Smooth muscle cell (in vitro differentiated cells): ENCODE measurements around the gene KDM4B. TPM values are rescaled to one million over a fixed set of nuclear protein-coding genes. Genes with fewer than 3 reads are reported as not detected.
A peak's percentile ranks its signal among the peaks of the same experiment; 100 is the strongest.

ENCODE experiments used
- DNase-seq: peaks from one replicate; lab custom pipeline; 2025; ENCODE audit not compliant: unreplicated experiment; lab: John Stamatoyannopoulos, UW
- H2AFZ ChIP-seq: fragments of 200-600 bp; sonication (generic); 2 replicates; pipeline ENCODE4 v1.6.0; 2016; ENCODE audit warnings: antibody characterized with exemption, low read depth, mild to moderate bottlenecking
- H3F3A ChIP-seq: fragments of 200-600 bp; sonication (generic); 2 replicates; pipeline ENCODE4 v1.6.0; 2017; ENCODE audit warnings: antibody characterized with exemption, low read depth
- H3K27ac ChIP-seq: fragments of 200-600 bp; sonication (generic); 2 replicates; pipeline ENCODE4 v1.5.1; 2016; ENCODE audit warnings: low read depth, mild to moderate bottlenecking
- H3K27me3 ChIP-seq: fragments of 200-600 bp; sonication (generic); 2 replicates; pipeline ENCODE4 v1.6.1; 2016; ENCODE audit warnings: low read depth, mild to moderate bottlenecking
- H3K36me3 ChIP-seq: fragments of 200-600 bp; sonication (generic); 2 replicates; pipeline ENCODE4 v1.5.1; 2016; ENCODE audit warnings: low read depth
- H3K4me1 ChIP-seq: fragments of 200-600 bp; sonication (generic); 2 replicates; pipeline ENCODE4 v1.5.1; 2016; ENCODE audit warnings: low read depth
- H3K4me2 ChIP-seq: fragments of 200-600 bp; sonication (generic); 2 replicates; pipeline ENCODE4 v1.6.0; 2016; ENCODE audit warnings: mild to moderate bottlenecking
- H3K4me3 ChIP-seq: fragments of 200-600 bp; sonication (generic); 2 replicates; pipeline ENCODE4 v1.5.1; 2016; ENCODE audit warnings: mild to moderate bottlenecking
- H3K79me2 ChIP-seq: fragments of 200-600 bp; sonication (generic); 2 replicates; pipeline ENCODE4 v1.6.0; 2016; ENCODE audit warnings: low read depth, mild to moderate bottlenecking
- H3K9ac ChIP-seq: fragments of 200-600 bp; sonication (generic); 2 replicates; pipeline ENCODE4 v1.6.0; 2016; ENCODE audit warnings: low read depth
- H3K9me3 ChIP-seq: fragments of 200-600 bp; sonication (generic); replicated peaks from 2 replicates; pipeline ENCODE4 v1.5.1; 2016; ENCODE audit warnings: low read depth
- H4K20me1 ChIP-seq: fragments of 200-600 bp; sonication (generic); 2 replicates; pipeline ENCODE4 v1.6.0; 2016; ENCODE audit warnings: low read depth
- CTCF ChIP-seq: fragments of 200-600 bp; sonication (generic); IDR thresholded peaks from 2 replicates; pipeline ENCODE4 v1.5.1; 2017; ENCODE audit warnings: borderline replicate concordance, mild to moderate bottlenecking, antibody characterized with exemption; ENCODE audit not compliant: insufficient read depth, poor library complexity, severe bottlenecking
- WGBS: methylation state at CpG from one replicate; pipeline ENCODE4 v1.1.7; 2016; ENCODE audit warnings: low lambda C conversion rate; 5-methylcytosine and 5-hydroxymethylcytosine counted together
- polyA plus RNA-seq: library from polyadenylated mRNA; unstranded; fragments of >200 nt; fragmentation: Nextera tagmentation; extraction: Ambion mirVana; gene quantifications from 2 replicates; pipeline ENCODE4 v1.2.1, GENCODE V29; 2016
- total RNA-seq: library from RNA; depleted of rRNA; stranded (reverse); fragments of >200 nt; gene quantifications from 2 replicates; pipeline ENCODE4 v1.2.3, GENCODE V29; 2014

The KDM4B gene
- total and polyA plus RNA-seq, 2 experiments from 2014 or later, result 27.9 to 32.3 TPM

GRCh38 chr19:5115771-5116202 is 146.9 kb downstream of the KDM4B start:
- no peak for DNase-seq
- H3K9me3 ChIP-seq, result no peaks in the 10 kb centered on the region
- H3K9ac ChIP-seq, result no peak overlapping the region
- H3F3A ChIP-seq, result no peaks in the 10 kb centered on the region
- peaks cover 44% of the 10 kb centered on the region for H4K20me1 ChIP-seq
- no peak overlapping the region for H3K4me2 ChIP-seq
- H3K4me3 ChIP-seq, result no peak overlapping the region
- no peak for TF ChIP-seq CTCF
- 56% methylated on average over 6 of the region's 6 CpGs for WGBS
- H3K27me3 ChIP-seq, result no peaks in the 10 kb centered on the region
- no peaks in the 10 kb centered on the region for H3K79me2 ChIP-seq
- peak overlapping the region; percentile 14 for H3K27ac ChIP-seq
- no peak overlapping the region for H2AFZ ChIP-seq
- H3K36me3 ChIP-seq, result no peaks in the 10 kb centered on the region
- peaks cover 22% of the 10 kb centered on the region for H3K4me1 ChIP-seq

GRCh38 chr19:5116292-5116691 is 147.4 kb downstream of the KDM4B start:
- Histone ChIP-seq H3K4me1 (peaks cover 22% of the 10 kb centered on the region), H3F3A (no peaks in the 10 kb centered on the region), H3K4me3 (no peak overlapping the region), H3K79me2 (no peaks in the 10 kb centered on the region), H2AFZ (no peak overlapping the region), H3K9ac (no peak overlapping the region), H4K20me1 (peaks cover 41% of the 10 kb centered on the region), H3K4me2 (no peak overlapping the region), H3K27me3 (no peaks in the 10 kb centered on the region), H3K27ac (no peak overlapping the region), H3K36me3 (no peaks in the 10 kb centered on the region), H3K9me3 (no peaks in the 10 kb centered on the region)
- no peak for TF ChIP-seq CTCF
- WGBS, result 97% methylated on average over 2 of the region's 2 CpGs
- no peak for DNase-seq

GRCh38 chr19:5117421-5117820 is 148.5 kb downstream of the KDM4B start:
- Histone ChIP-seq H3K27ac (no peak overlapping the region), H3K4me3 (no peak overlapping the region), H3K4me2 (no peak overlapping the region), H2AFZ (no peak overlapping the region), H3K79me2 (no peaks in the 10 kb centered on the region), H3K9ac (no peak overlapping the region), H3K36me3 (no peaks in the 10 kb centered on the region), H3K9me3 (no peaks in the 10 kb centered on the region), H3K27me3 (no peaks in the 10 kb centered on the region), H3K4me1 (peaks cover 18% of the 10 kb centered on the region), H3F3A (no peaks in the 10 kb centered on the region), H4K20me1 (peaks cover 34% of the 10 kb centered on the region)
- WGBS, result 93% methylated on average over 12 of the region's 12 CpGs
- DNase-seq, result no peak
- TF ChIP-seq CTCF, result no peak

DNA sequence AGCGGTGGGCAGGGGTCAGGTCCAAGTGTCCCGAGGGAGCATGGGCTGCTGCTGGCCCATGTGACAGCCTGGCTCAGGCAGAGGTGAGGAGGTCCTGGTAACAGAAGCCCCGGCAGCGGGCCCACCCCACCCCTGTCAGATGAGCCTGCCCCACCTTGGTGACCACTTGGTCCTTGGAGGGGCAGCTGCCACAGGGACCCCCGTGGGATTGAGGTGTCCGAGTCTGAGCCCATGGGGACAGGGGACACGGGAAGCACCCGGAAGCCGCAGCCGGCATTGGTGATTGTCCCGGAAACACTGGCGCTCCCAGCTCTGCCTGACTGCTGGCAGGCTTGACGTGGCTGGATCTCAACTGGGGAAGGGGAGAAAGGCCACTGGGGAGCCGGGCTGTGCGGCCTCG is 149.1 kb downstream of the KDM4B start:
- no peaks in the 10 kb centered on the region for H3K9me3 ChIP-seq
- H3K36me3 ChIP-seq, result no peaks in the 10 kb centered on the region
- H3K4me2 ChIP-seq, result no peak overlapping the region
- H3K27me3 ChIP-seq, result no peaks in the 10 kb centered on the region
- no peak for DNase-seq
- H3K4me3 ChIP-seq, result no peak overlapping the region
- no peak for TF ChIP-seq CTCF
- no peaks in the 10 kb centered on the region for H3F3A ChIP-seq
- no peak overlapping the region for H3K27ac ChIP-seq
- WGBS, result 91% methylated on average over 16 of the region's 16 CpGs
- peaks cover 28% of the 10 kb centered on the region for H4K20me1 ChIP-seq
- no peak overlapping the region for H3K9ac ChIP-seq
- H3K4me1 ChIP-seq, result peaks cover 12% of the 10 kb centered on the region
- no peaks in the 10 kb centered on the region for H3K79me2 ChIP-seq
- H2AFZ ChIP-seq, result no peak overlapping the region
